Dermis microvascular lymphatic vessel endothelial cell (primary cell): ENCODE data around the gene SYT12. TPM values are rescaled to one million over a fixed set of nuclear protein-coding genes. Genes with fewer than 3 reads are reported as not detected.
"Not testable (repeated sequence)": the region's sequence is repeated elsewhere in the genome, so short reads cannot be mapped to it uniquely, and the experiment has no call there.

Experiments used
- DNase-seq, 2 donors: peaks; one replicate each; pipeline versions ENCODE4 v3.0.0 to v3.0.0-alpha.2; 2010; ENCODE audit warnings: low read depth in 2 of 2
- total RNA-seq: library from RNA; depleted of rRNA; stranded (reverse); fragments of >200 nt; gene quantifications from 2 replicates; pipeline ENCODE4 v1.2.1, GENCODE V29; 2014

The SYT12 gene
- total RNA-seq, 1 donor from 2014 or later, result under 0.01 TPM

DNA sequence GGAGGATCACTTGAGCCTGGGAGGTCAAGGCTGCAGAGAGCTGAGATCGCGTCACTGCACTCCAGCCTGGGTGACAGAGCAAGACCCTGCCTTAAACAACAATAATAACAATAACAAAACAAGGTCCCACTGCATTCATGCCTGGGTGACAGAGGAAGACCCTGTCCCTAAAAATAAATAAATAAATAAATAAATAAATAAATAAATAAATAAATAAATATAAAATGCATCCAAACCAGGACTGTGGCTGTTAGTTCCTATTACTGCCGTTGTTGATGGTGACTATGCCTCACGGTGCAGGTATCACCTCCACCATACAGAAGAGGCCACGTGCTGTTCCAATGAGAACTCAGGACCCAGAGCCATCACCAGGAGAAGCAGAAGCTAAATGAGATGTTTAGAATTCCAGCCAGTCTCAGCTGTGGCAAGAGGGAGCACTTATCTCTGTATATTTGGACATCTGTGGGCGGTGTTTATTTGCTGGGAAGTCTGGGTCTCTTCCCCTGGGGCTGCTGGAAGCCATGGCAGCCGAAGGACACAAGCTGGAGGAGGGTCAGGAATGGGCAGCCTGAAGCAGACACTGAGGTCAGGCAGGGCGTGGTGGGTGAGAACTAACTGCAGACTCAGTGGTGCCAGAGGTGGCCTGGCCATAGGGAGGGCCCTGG, 26.2 kb upstream of the SYT12 start:
- no peak for DNase-seq

DNA sequence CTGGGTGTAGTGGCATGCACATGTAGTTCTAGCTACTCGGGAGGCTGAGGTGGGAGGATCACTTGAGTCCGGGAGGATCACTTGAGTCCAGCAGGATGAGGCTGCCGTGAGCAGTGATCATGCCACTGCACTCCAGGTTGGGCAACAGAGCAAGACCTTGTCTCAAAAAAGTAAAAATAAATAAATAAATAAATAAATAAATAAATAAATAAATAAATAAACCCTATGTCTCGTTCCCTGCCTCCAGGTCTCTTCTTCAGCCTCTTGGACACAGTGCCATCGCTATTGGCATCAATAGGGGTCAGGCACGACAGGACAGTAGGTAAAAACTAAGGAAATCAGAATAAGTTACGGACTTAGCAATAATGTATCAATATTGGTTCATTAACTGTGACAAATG, 23.4 kb upstream of the SYT12 start:
- no peak for DNase-seq

DNA sequence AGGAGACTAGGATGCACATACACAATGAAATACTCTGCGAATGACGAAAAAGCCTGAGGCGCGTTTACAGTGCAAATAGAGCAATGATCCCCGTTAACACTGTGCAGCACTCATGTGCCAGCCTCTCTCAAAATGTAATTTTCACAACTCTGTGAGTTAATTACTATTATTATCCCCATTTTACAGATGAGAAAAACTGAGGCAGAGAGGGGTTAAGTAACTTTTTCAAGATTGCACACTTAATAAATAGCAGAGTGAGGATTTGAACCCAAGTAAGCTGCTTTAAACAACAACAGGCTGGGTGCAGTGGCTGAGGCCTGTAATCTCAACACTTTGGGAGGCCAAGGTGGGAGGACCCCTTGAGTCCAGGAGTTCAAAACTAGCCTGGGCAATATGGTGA, 21.6 kb upstream of the SYT12 start:
- no peak for DNase-seq

DNA sequence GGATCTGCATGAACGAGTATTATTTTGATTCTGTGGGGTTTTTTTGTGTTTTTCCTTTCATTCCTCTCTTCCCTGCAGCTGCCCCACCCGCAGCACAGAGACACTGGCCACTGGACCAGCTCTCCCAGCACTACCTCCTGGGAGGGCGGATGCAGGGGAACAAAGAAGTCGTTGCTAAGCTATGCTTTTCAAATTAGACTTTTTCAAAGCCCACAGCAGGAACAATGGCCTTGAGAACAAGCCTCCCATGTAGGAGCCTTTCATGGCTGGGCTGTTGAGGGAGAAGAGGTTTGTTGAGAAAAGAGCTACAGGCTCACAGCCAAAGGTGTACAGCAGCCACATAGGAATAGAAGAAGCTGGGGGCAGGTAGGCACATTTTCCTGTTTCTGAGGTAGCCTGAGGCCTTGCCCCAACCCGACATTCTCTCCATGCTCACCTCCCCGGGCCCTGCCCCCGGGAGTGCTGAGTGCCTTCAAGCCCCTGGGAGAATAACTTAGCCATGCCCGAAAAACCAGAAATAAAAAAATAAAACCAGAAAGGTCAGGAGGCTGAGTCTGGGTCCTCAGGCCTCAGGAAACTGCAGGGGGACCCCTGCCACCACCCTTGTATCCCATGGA, 20.5 kb upstream of the SYT12 start:
- DNase-seq, result no peak

GRCh38 chr11:67002921-67003411, 20.0 kb upstream of the SYT12 start:
- no peak for DNase-seq

DNA sequence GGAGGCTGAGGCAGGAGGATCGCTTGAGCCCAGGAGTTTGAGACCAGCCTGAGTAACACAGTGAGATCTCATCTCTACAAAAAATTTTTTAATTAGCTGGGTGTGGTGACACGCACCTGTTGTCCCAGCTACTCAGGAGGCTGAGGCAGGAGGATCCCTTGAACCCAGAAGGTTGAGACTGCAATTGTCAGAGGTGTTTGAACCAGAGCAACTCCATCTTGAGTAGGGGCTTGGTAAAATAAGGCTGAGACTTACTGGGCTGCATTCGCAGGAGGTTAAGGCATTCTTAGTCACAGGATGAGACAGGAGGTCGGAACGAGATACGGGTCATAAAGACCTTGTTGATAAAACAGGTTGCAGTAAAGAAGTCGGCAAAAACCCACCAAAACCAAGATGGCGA, 17.7 kb upstream of the SYT12 start:
- DNase-seq, result not testable (repeated sequence)

- DNase-seq, result no peak
Measured at GRCh38 chr11:67006029-67006884, 16.7 kb upstream of the SYT12 start.

- no peak for DNase-seq
Measured at GRCh38 chr11:67007126-67007525, 15.8 kb upstream of the SYT12 start.

- no peak for DNase-seq
Measured at GRCh38 chr11:67010296-67010905, 12.5 kb upstream of the SYT12 start.

DNA sequence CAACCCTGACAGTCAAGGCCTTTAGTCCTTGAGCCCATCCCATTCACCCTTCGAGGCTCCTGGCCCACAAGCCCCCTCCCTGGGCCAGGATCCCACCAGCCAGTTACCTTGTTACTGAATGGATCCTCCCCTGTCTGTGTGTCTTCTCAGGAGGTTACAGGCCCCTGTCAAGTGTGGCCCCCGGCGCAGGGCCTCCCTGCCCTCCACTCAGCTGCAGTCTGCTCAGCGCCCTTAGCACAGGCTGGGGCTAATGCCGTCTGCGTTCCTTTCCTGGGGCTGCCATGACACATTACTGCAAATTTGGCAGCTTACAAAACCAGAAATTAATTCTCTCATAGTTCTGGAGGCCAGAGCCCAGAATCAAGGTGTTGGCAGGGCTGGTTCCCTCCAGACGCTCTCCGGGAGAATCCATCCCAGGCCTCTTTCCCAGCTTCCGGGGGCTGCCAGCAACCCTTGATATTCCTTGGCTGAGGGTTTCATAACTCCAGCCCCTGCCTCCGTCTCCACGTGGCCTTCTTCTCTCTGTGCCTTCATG, 9.4 kb upstream of the SYT12 start:
- no peak for DNase-seq

- no peak for DNase-seq
Measured at GRCh38 chr11:67014343-67014742, 8.6 kb upstream of the SYT12 start.

GRCh38 chr11:67015048-67015447, 7.9 kb upstream of the SYT12 start:
- no peak for DNase-seq

DNA sequence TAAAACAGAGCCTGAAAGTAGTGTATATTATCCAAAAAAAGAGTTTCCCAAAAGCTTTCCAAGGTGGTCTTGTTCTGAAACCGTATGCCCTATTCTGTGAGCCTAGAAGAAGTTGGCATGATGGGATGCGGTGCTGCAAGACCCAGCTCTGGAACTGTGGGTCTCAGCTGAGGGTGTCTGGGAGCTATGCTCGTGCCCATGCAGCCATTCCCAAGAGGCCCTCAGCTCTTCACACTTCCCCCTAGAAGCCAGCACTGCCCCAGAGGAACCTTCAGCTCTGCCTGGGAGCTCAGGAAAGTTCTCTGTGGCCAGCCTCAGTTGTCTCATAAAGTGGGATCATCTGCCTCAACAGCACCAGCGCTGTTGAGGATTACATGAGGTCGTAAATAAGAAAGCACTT, 6.4 kb upstream of the SYT12 start:
- no peak for DNase-seq

DNA sequence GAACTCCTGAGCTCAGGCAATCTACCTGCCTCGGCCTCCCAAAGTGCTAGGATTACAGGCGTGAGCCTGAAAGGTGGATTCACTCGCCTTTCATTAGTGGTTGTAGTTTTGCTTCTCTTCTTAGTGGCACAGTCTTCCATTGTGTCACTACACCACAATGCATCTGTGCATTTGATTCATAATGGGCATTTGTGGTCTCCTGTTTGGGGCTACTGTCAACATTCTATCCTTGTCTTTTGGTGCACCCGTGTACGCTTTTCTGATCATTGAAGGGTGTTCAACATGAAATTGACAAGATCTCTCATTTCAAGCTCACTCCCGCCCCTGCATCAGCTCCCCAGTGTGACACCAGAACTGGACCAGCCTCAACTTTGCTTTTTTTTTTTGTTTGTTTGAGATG, 2.0 kb upstream of the SYT12 start:
- DNase-seq, result no peak

DNA sequence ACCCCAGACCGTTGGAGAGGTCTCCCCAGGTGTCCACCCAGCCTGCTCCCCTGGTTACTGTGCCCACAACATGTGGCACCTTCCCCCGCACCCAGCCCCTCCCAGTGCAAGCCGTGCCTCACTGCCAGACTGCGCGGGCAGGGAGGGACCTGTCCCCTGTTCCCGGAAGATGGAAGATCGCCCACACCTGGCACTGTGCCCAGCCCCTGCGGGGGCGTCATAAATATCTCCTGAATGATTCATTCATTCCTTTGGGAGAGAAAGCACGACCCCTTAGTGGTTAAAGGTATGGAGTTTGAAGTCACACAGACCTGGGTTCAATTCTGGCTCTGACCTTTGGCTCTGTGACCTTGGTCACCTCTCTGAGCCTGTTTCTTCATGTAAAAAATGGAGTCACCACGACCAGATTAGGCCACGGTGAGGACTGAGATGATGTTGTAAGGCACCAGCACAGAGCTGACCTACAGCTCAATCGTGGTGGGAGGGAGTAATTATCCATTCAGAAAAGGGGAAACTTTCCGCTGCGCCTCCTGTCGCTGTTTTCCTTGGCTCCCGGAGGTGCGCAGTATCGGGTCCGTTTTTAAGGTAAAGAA, 497 bp upstream of the SYT12 start:
- DNase-seq, result peak; percentile 50

GRCh38 chr11:67023957-67024353, 1.0 kb downstream of the SYT12 start:
- DNase-seq, result no peak

DNA sequence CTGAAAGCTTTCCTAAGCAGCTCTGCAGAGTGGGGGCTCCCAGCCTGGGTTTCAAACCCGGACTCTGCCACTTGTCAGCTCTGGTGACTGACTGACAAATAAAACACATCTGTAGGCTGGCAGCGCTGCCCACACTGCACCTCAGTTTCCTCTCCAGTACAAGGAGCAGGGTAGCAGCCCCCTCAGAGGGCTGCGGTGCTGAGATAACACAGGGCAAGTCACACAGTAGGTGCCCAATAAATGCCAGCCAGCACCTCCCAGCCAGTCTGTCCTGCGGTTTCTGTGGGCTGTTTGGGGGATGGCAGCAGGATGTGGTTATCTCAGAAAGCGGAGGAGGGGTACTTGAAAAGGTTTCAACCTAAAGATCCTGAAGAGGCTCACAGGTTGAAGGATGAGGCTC, 1.5 kb downstream of the SYT12 start:
- DNase-seq, result no peak

DNA sequence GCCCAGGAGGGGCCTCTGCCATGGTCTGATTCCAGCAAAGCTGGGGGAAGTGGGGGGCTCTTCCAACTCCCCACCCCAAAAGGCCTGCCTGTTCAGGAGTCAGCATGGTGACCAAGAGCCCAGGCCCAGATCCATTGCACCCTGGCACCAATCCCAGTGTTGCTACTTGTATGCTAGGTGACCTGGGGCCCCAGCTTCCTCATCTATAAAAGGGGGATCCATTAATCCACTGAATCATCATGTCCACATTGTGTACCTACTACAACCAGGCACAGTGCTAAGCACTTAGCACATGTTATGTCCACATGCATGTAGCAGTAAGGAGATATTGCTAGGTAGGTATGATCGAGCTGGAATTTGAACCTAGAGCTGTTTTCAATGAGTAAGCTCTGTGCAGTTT, 2.0 kb downstream of the SYT12 start:
- DNase-seq, result no peak

DNA sequence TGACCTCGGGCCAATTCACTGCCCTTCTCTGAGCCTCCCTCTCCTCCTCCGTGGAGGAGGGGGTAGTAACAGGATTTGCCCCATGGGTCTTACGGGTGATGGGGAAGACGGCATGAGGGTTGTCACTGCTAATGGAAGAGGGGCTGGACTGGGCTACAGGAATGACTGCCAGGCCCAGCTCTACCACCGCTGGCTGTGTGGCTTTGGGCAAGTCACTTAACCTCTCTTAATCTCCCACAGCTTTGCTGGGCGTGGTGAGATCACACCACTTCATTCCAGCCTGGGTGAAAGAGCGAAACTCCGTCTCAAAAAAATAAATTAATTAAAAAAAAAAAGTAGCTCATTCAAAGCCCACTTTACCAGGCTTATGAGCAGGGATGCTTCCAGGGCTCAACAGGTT, 2.8 kb downstream of the SYT12 start:
- DNase-seq, result no peak

GRCh38 chr11:67026941-67027340, 4.0 kb downstream of the SYT12 start:
- DNase-seq, result no peak

- DNase-seq, result no peak
Measured at GRCh38 chr11:67027483-67027930, 4.6 kb downstream of the SYT12 start.
